GM21737 (cell line): Measurements from ENCODE around the gene ALDH1A1.

Experiments used
- ATAC-seq: cut with Tn5 transposase; IDR thresholded peaks from one replicate; pipeline ENCODE4 v1.9.1; 2021; ENCODE audit warnings: mild to moderate bottlenecking, moderate library complexity; ENCODE audit not compliant: unreplicated experiment

ALDH1A1 gene

GRCh38 chr9:72898784-72899733, 53.8 kb downstream of the ALDH1A1 start:
- ATAC-seq = no peak

GRCh38 chr9:72898360-72898759, 54.5 kb downstream of the ALDH1A1 start:
- ATAC-seq = no peak

- ATAC-seq = no peak
These were observed 55.7 kb downstream of the ALDH1A1 start for GRCh38 chr9:72897069-72897649.

- ATAC-seq = no peak
These were observed 56.4 kb downstream of the ALDH1A1 start for GRCh38 chr9:72896439-72896838.

GRCh38 chr9:72895122-72895521, 57.7 kb downstream of the ALDH1A1 start:
- no peak for ATAC-seq

GRCh38 chr9:72894342-72894741, 58.5 kb downstream of the ALDH1A1 start:
- ATAC-seq = no peak

GRCh38 chr9:72893437-72893836, 59.4 kb downstream of the ALDH1A1 start:
- no peak for ATAC-seq

GRCh38 chr9:72891043-72891442, 61.8 kb downstream of the ALDH1A1 start:
- no peak for ATAC-seq

- no peak for ATAC-seq
These were observed 63.9 kb downstream of the ALDH1A1 start for GRCh38 chr9:72888943-72889342.

- no peak for ATAC-seq
These were observed 64.8 kb downstream of the ALDH1A1 start for GRCh38 chr9:72888067-72888466.

GRCh38 chr9:72886386-72886785, 66.5 kb downstream of the ALDH1A1 start:
- no peak for ATAC-seq

- no peak for ATAC-seq
These were observed 68.3 kb downstream of the ALDH1A1 start for GRCh38 chr9:72884508-72884907.

GRCh38 chr9:72883875-72884274, 69.0 kb downstream of the ALDH1A1 start:
- ATAC-seq = no peak

- no peak for ATAC-seq
These were observed 70.6 kb downstream of the ALDH1A1 start for GRCh38 chr9:72882117-72882775.

- ATAC-seq = no peak
These were observed 72.0 kb downstream of the ALDH1A1 start for GRCh38 chr9:72880821-72881220.

- ATAC-seq = no peak
These were observed 77.6 kb downstream of the ALDH1A1 start for GRCh38 chr9:72875221-72875620.

- ATAC-seq = no peak
These were observed 78.5 kb downstream of the ALDH1A1 start for GRCh38 chr9:72874344-72874743.

GRCh38 chr9:72873456-72873855, 79.4 kb downstream of the ALDH1A1 start:
- no peak for ATAC-seq

- ATAC-seq = no peak
These were observed 80.1 kb downstream of the ALDH1A1 start for GRCh38 chr9:72872718-72873117.

- no peak for ATAC-seq
These were observed 81.2 kb downstream of the ALDH1A1 start for GRCh38 chr9:72871685-72872084.

- ATAC-seq = no peak
These were observed 88.5 kb downstream of the ALDH1A1 start for GRCh38 chr9:72864327-72864726.
